HepG2 (cell line): ENCODE measurements around the gene PRELID2. TPM values are rescaled to one million over a fixed set of nuclear protein-coding genes. Genes with fewer than 3 reads are reported as not detected.

Experiments used
- ATAC-seq: fragments of 200-7000 bp; cut with Tn5 transposase; 3 replicates; pipeline ENCODE4 v1.9.1; 2020; ENCODE audit warnings: mild to moderate bottlenecking, moderate library complexity
- BruUV-seq: library from RNA; stranded (reverse); fragments of 400-500 nt; replicated peaks from 2 replicates; lab custom pipeline; 2021; lab: Mats Ljungman, UMichigan
- CTCF ChIA-PET: fragments of 300-600 bp; formaldehyde crosslinking; extraction: SDS; loops from one replicate; lab custom pipeline; 2021; ENCODE audit warnings: low total read pairs, inconsistent platforms, low intra/inter-chr PET ratio; lab: Yijun Ruan, JAX
- POLR2A ChIA-PET: fragments of 350-600 bp; sonication (Branson Sonifier 250); formaldehyde crosslinking; loops from one replicate; lab custom pipeline; 2020; ENCODE audit warnings: antibody characterized with exemption, inconsistent platforms; lab: Yijun Ruan, JAX
- DNase-seq: peaks from one replicate; pipeline ENCODE4 v3.0.0-alpha.2; 2015; ENCODE audit warnings: low spot score
- FAIRE-seq: peaks from 3 replicates; lab custom pipeline; 2011; peaks lifted over from hg19 to GRCh38; lab: Jason Lieb, UNC
- H2AFZ ChIP-seq: one replicate; pipeline ENCODE4 v1.6.1; 2011; ENCODE audit warnings: low read length, inconsistent platforms
- H3K27ac ChIP-seq: fragments of 300-600 bp; 3 replicates; pipeline ENCODE4 v1.8.0; 2011; ENCODE audit warnings: mixed run types, mild to moderate bottlenecking, mixed read lengths, low read length, inconsistent platforms; ENCODE audit not compliant: insufficient read depth; ENCODE audit errors: extremely low read length
- H3K27me3 ChIP-seq, 2 experiments: fragments of 200-600 bp in 1 of 2; 2 replicates in 1 of 2; 3 replicates in 1 of 2; pipeline versions ENCODE4 v1.6.0 to v1.8.0; 2011; ENCODE audit warnings: low read length in 2 of 2, mild to moderate bottlenecking in 2 of 2, moderate library complexity in 2 of 2, inconsistent platforms in 1 of 2; ENCODE audit not compliant: insufficient read depth in 2 of 2, control insufficient read depth in 1 of 2
- H3K36me3 ChIP-seq, 2 experiments: fragments of 200-600 bp in 1 of 2; replicated peaks in 1 of 2; 2 replicates in 1 of 2; 3 replicates in 1 of 2; pipeline versions ENCODE4 v1.5.1 to v1.8.0; 2011; ENCODE audit warnings: low read length in 2 of 2, inconsistent platforms in 1 of 2; ENCODE audit not compliant: insufficient read depth in 2 of 2, control insufficient read depth in 1 of 2
- H3K4me1 ChIP-seq: 2 replicates; pipeline ENCODE4 v1.5.1; 2012; ENCODE audit warnings: low read length, inconsistent platforms; ENCODE audit not compliant: insufficient read depth
- H3K4me2 ChIP-seq: 2 replicates; pipeline ENCODE4 v1.6.0; 2011; ENCODE audit warnings: low read depth, low read length, inconsistent platforms
- H3K4me3 ChIP-seq, 3 experiments: fragments of 200-600 bp in 1 of 3; sonication (generic), shearing (Covaris generic) in 1 of 3; replicated peaks in 1 of 3; 2 replicates each; pipeline ENCODE4 v1.5.1; 2011 to 2016; ENCODE audit warnings: low read length in 3 of 3, inconsistent platforms in 2 of 3, low read depth in 2 of 3, mild to moderate bottlenecking in 2 of 3, control low read depth in 1 of 3, mixed read lengths in 1 of 3; ENCODE audit not compliant: insufficient read depth in 1 of 3
- H3K79me2 ChIP-seq: one replicate; pipeline ENCODE4 v1.6.1; 2011; ENCODE audit warnings: low read length, inconsistent platforms; ENCODE audit not compliant: insufficient read depth
- H3K9ac ChIP-seq: 2 replicates; pipeline ENCODE4 v1.6.0; 2011; ENCODE audit warnings: mild to moderate bottlenecking, low read depth, low read length, inconsistent platforms; ENCODE audit not compliant: insufficient read depth
- H3K9me3 ChIP-seq: 2 replicates; pipeline ENCODE4 v1.5.1; 2012; ENCODE audit warnings: mild to moderate bottlenecking, low read length
- H4K20me1 ChIP-seq: 2 replicates; pipeline ENCODE4 v1.6.0; 2011; ENCODE audit warnings: inconsistent platforms, mild to moderate bottlenecking, low read length, moderate library complexity; ENCODE audit not compliant: insufficient read depth
- HDAC1 ChIP-seq: sonication (generic); formaldehyde crosslinking; IDR thresholded peaks from 2 replicates; pipeline ENCODE4 v1.5.1; 2020; ENCODE audit warnings: mild to moderate bottlenecking, missing genetic modification reagents
- ZNF20 ChIP-seq: sonication (generic); formaldehyde crosslinking; IDR thresholded peaks from 2 replicates; pipeline ENCODE4 v1.4.0; 2020; ENCODE audit warnings: mild to moderate bottlenecking, moderate library complexity, missing genetic modification reagents
- ZNF230 ChIP-seq: sonication (generic); formaldehyde crosslinking; IDR thresholded peaks from 2 replicates; pipeline ENCODE4 v1.4.0; 2020; ENCODE audit warnings: mild to moderate bottlenecking, missing genetic modification reagents
- ZNF280D ChIP-seq: sonication (generic); formaldehyde crosslinking; IDR thresholded peaks from 2 replicates; pipeline ENCODE4 v1.5.1; 2020; ENCODE audit warnings: mild to moderate bottlenecking, missing genetic modification reagents
- ZNF432 ChIP-seq: sonication (generic); formaldehyde crosslinking; IDR thresholded peaks from 2 replicates; pipeline ENCODE4 v1.5.0; 2020; ENCODE audit warnings: missing genetic modification reagents, mild to moderate bottlenecking, borderline replicate concordance
- ZNF580 ChIP-seq: IDR thresholded peaks from 2 replicates; pipeline ENCODE4 v1.6.1; 2016; ENCODE audit warnings: low read depth, borderline replicate concordance
- ZNF629 ChIP-seq: sonication (generic); formaldehyde crosslinking; conservative IDR thresholded peaks from 2 replicates; pipeline ENCODE4 v1.5.0; 2020; ENCODE audit warnings: missing genetic modification reagents
- ZNF646 ChIP-seq: sonication (generic); formaldehyde crosslinking; IDR thresholded peaks from 2 replicates; pipeline ENCODE4 v1.9.0; 2021; ENCODE audit warnings: mild to moderate bottlenecking, missing genetic modification reagents
- ZNF891 ChIP-seq: sonication (generic); formaldehyde crosslinking; IDR thresholded peaks from 2 replicates; pipeline ENCODE4 v1.5.0; 2020; ENCODE audit warnings: mild to moderate bottlenecking, missing genetic modification reagents
- ZSCAN5A ChIP-seq: sonication (generic); formaldehyde crosslinking; IDR thresholded peaks from 2 replicates; pipeline ENCODE4 v1.8.0; 2022; ENCODE audit warnings: mild to moderate bottlenecking, missing genetic modification reagents, borderline replicate concordance
- WGBS: methylation state at CpG from one replicate; pipeline ENCODE4 v1.1.6; 2017; ENCODE audit warnings: low lambda C conversion rate; 5-methylcytosine and 5-hydroxymethylcytosine counted together
- in situ Hi-C: cut with HindIII; loops from 2 replicates; pipeline ENCODE4 v1.10.0; 2017; ENCODE audit warnings: low pct_unique_long_range_greater_than_20kb; ENCODE audit not compliant: extremely low pct_ligation_motif_present
- intact Hi-C: fragments of 100-400 bp; cut with micrococcal nuclease; formaldehyde crosslinking; loops from one replicate; pipeline ENCODE4 v1.10.0; 2022; ENCODE audit not compliant: unreplicated experiment
- polyA plus RNA-seq, 8 experiments: library from polyadenylated mRNA; depleted of rRNA in 3 of 8; stranded (reverse) in 7 of 8; unstranded in 1 of 8; fragments of >200 nt; fragmentation: Illumina TruSeq in 4 of 8; extraction: Trizol in 4 of 8; gene quantifications; 2 replicates each; pipeline versions ENCODE4 v1.2.1 to v1.2.3, GENCODE V29; 2011 to 2016; ENCODE audit warnings: low read depth in 4 of 8, missing spikeins in 1 of 8, mixed read lengths in 1 of 8; ENCODE audit not compliant: insufficient read depth in 1 of 8
- total RNA-seq, 5 experiments: library from RNA; depleted of rRNA; stranded (reverse); fragments of >200 nt; fragmentation: Illumina TruSeq; extraction: Trizol; gene quantifications; 2 replicates each; pipeline ENCODE4 v1.2.3, GENCODE V29; 2016; ENCODE audit warnings: low read depth in 1 of 5

The PRELID2 gene
- total and polyA plus RNA-seq, 2 of the 13 experiments (the other 11 are each of a cell fraction or from before 2014, with no cell fraction given) = 10.0 to 22.9 TPM

- intact Hi-C loops (no loop called here), in situ Hi-C loops (no loop called here)
- Histone ChIP-seq H3K27ac (no peak overlapping the region), H4K20me1 (no peaks in the 10 kb centered on the region), H3K9ac (no peak overlapping the region), H3K4me1 (peaks cover 9% of the 10 kb centered on the region), H3K36me3 (no peaks in the 10 kb centered on the region), H3K4me2 (no peak overlapping the region), H3K27me3 (no peaks in the 10 kb centered on the region), H2AFZ (no peak overlapping the region), H3K79me2 (no peaks in the 10 kb centered on the region), H3K9me3 (no peaks in the 10 kb centered on the region), H3K4me3 (no peak overlapping the region)
- ATAC-seq (no peak), FAIRE-seq (no peak), DNase-seq (no peak)
- BruUV-seq = no TSS peak
- 66% methylated on average over 2 of the region's 2 CpGs for WGBS
- TF ChIP-seq ZSCAN5A (CRISPR knock-in tag) (no peak), ZNF646 (no peak), ZNF230 (CRISPR knock-in tag) (no peak), ZNF891 (CRISPR knock-in tag) (no peak), ZNF580 (CRISPR knock-in tag) (no peak), ZNF280D (no peak), ZNF20 (CRISPR knock-in tag) (no peak), ZNF629 (CRISPR knock-in tag) (no peak), ZNF432 (no peak), HDAC1 (CRISPR knock-in tag) (no peak)
- ChIA-PET CTCF (no interaction called here), POLR2A (no interaction called here)
Observed at GRCh38 chr5:145874765-145875164, 39.6 kb upstream of the PRELID2 start.
